ENCODE data around the gene HCN4. TPM values are rescaled to one million over a fixed set of nuclear protein-coding genes. Genes with fewer than 3 reads are reported as not detected.

The HCN4 gene
- polyA plus RNA-seq, 1 donor from 2014 or later, result 4.0 TPM

DNA sequence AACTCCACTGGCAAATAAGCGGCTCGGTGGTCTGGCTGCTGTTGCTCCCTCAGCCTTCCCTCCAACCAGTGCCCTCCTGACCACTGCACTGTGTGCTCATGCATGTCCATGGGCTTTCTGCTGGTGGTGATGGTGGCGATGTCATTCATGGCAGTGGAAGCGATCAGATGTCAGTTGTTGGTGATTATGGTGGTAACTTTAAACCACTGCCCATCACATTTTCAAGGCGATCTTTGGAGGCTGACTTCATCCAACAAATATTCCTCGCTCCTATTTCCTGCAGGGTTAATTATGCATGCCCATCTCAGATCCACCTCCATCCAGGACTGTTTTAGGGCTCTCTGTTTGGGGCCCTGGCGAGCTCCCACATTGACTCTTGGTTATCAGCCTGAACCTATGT lies 13.4 kb upstream of the HCN4 start:
- no peaks in the 10 kb centered on the region for H3K79me2 ChIP-seq (replicated peaks; ENCODE audit: insufficient read depth, low read length)
- no peaks in the 10 kb centered on the region for H4K20me1 ChIP-seq (ENCODE audit: insufficient read depth)
- no peaks in the 10 kb centered on the region for H3K27me3 ChIP-seq (ENCODE audit: insufficient read depth, low read depth, low read length)
- no peaks in the 10 kb centered on the region for H3K9me2 ChIP-seq (ENCODE audit: insufficient read depth, low read length)
- H3K9ac ChIP-seq (ENCODE audit: low read length), result no peak overlapping the region
- no peaks in the 10 kb centered on the region for H3F3A ChIP-seq (ENCODE audit: insufficient read depth, low read length, poor library complexity, severe bottlenecking)
- no peak overlapping the region for H3K27ac ChIP-seq (ENCODE audit: low read length)
- H3K4me3 ChIP-seq (ENCODE audit: low read length), result no peak overlapping the region
- no peaks in the 10 kb centered on the region for H3K36me3 ChIP-seq (ENCODE audit: insufficient read depth, low read length)
- no peaks in the 10 kb centered on the region for H3K9me3 ChIP-seq (ENCODE audit: low read length)
- H2AFZ ChIP-seq (ENCODE audit: low read depth, low read length), result no peak overlapping the region
- TF ChIP-seq RAD21 (conservative IDR thresholded peaks at IDR 0.05) (no peak), MXI1 (conservative IDR thresholded peaks at IDR 0.05; ENCODE audit: poor library complexity, severe bottlenecking) (no peak)
- TF ChIP-seq, protein P1, sequence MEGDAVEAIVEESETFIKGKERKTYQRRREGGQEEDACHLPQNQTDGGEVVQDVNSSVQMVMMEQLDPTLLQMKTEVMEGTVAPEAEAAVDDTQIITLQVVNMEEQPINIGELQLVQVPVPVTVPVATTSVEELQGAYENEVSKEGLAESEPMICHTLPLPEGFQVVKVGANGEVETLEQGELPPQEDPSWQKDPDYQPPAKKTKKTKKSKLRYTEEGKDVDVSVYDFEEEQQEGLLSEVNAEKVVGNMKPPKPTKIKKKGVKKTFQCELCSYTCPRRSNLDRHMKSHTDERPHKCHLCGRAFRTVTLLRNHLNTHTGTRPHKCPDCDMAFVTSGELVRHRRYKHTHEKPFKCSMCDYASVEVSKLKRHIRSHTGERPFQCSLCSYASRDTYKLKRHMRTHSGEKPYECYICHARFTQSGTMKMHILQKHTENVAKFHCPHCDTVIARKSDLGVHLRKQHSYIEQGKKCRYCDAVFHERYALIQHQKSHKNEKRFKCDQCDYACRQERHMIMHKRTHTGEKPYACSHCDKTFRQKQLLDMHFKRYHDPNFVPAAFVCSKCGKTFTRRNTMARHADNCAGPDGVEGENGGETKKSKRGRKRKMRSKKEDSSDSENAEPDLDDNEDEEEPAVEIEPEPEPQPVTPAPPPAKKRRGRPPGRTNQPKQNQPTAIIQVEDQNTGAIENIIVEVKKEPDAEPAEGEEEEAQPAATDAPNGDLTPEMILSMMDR (IDR thresholded peaks at IDR 0.05; ENCODE audit: poor library complexity, severe bottlenecking), result no peak
- TF ChIP-seq, protein P2, sequence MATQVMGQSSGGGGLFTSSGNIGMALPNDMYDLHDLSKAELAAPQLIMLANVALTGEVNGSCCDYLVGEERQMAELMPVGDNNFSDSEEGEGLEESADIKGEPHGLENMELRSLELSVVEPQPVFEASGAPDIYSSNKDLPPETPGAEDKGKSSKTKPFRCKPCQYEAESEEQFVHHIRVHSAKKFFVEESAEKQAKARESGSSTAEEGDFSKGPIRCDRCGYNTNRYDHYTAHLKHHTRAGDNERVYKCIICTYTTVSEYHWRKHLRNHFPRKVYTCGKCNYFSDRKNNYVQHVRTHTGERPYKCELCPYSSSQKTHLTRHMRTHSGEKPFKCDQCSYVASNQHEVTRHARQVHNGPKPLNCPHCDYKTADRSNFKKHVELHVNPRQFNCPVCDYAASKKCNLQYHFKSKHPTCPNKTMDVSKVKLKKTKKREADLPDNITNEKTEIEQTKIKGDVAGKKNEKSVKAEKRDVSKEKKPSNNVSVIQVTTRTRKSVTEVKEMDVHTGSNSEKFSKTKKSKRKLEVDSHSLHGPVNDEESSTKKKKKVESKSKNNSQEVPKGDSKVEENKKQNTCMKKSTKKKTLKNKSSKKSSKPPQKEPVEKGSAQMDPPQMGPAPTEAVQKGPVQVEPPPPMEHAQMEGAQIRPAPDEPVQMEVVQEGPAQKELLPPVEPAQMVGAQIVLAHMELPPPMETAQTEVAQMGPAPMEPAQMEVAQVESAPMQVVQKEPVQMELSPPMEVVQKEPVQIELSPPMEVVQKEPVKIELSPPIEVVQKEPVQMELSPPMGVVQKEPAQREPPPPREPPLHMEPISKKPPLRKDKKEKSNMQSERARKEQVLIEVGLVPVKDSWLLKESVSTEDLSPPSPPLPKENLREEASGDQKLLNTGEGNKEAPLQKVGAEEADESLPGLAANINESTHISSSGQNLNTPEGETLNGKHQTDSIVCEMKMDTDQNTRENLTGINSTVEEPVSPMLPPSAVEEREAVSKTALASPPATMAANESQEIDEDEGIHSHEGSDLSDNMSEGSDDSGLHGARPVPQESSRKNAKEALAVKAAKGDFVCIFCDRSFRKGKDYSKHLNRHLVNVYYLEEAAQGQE (IDR thresholded peaks at IDR 0.05; ENCODE audit: borderline replicate concordance), result no peak
- no peak overlapping the region for H3K4me2 ChIP-seq (ENCODE audit: low read length)

DNA sequence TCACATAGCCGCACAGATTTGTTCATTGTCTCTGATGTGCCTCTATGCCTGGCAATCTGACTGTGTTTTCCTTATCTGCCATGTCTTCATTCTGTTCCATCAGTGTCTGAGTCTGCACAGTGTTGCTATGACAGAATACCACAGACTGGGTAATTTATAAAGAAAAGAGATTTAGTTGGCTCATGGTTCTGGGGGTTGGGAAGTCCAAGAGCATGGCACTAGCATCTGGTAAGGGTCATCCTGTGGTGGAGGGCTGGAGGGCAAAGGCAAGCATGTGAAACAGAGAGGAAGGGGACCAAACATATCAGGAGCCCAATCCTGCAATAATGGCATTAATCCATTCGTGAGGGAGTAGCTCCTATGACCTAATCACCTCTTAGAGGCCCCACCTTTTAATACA lies 11.9 kb upstream of the HCN4 start:
- H3K27ac ChIP-seq (ENCODE audit: low read length), result no peak overlapping the region
- no peaks in the 10 kb centered on the region for H4K20me1 ChIP-seq (ENCODE audit: insufficient read depth)
- no peaks in the 10 kb centered on the region for H3K9me3 ChIP-seq (ENCODE audit: low read length)
- no peak overlapping the region for H3K4me2 ChIP-seq (ENCODE audit: low read length)
- H2AFZ ChIP-seq (ENCODE audit: low read depth, low read length), result no peak overlapping the region
- no peak overlapping the region for H3K9ac ChIP-seq (ENCODE audit: low read length)
- no peaks in the 10 kb centered on the region for H3K27me3 ChIP-seq (ENCODE audit: insufficient read depth, low read depth, low read length)
- no peaks in the 10 kb centered on the region for H3K79me2 ChIP-seq (replicated peaks; ENCODE audit: insufficient read depth, low read length)
- no peak for TF ChIP-seq RAD21 (conservative IDR thresholded peaks at IDR 0.05)
- TF ChIP-seq, protein P2 (IDR thresholded peaks at IDR 0.05; ENCODE audit: borderline replicate concordance), result no peak
- TF ChIP-seq EP300 (conservative IDR thresholded peaks at IDR 0.05; ENCODE audit: poor library complexity, severe bottlenecking), result no peak
- TF ChIP-seq EZH2 (IDR thresholded peaks at IDR 0.05; ENCODE audit: borderline replicate concordance, insufficient read depth, low read length, poor library complexity, severe bottlenecking), result no peak
- TF ChIP-seq, protein P1 (IDR thresholded peaks at IDR 0.05; ENCODE audit: poor library complexity, severe bottlenecking), result no peak
- no peak for TF ChIP-seq TAF1 (IDR thresholded peaks at IDR 0.05; ENCODE audit: low read depth)
- no peak for TF ChIP-seq MXI1 (conservative IDR thresholded peaks at IDR 0.05; ENCODE audit: poor library complexity, severe bottlenecking)
- no peak for TF ChIP-seq SMC3 (conservative IDR thresholded peaks at IDR 0.05; ENCODE audit: poor library complexity)
- no peak for TF ChIP-seq POLR2AphosphoS5 (IDR thresholded peaks at IDR 0.05)
- no peaks in the 10 kb centered on the region for H3F3A ChIP-seq (ENCODE audit: insufficient read depth, low read length, poor library complexity, severe bottlenecking)
- H3K4me3 ChIP-seq (ENCODE audit: low read length), result no peak overlapping the region
- no peaks in the 10 kb centered on the region for H3K36me3 ChIP-seq (ENCODE audit: insufficient read depth, low read length)
- no peaks in the 10 kb centered on the region for H3K9me2 ChIP-seq (ENCODE audit: insufficient read depth, low read length)

All from neural cell (in vitro differentiated cells).